Stimulated activated CD8-positive, alpha-beta memory T cell treated with anti-CD3 and anti-CD28 coated beads, Interleukin-4, amount 100 ng/mL, for 1 hour (primary cell): ENCODE measurements around the gene ARHGAP6.
"Not testable (repeated sequence)": the region's sequence is repeated elsewhere in the genome, so short reads cannot be mapped to it uniquely, and the experiment has no call there.

ENCODE experiments used
- DNase-seq, 2 donors: peaks; one replicate each; pipeline ENCODE4 v3.0.0-alpha.2; 2020; ENCODE audit warnings: low read depth in 2 of 2, low spot score in 1 of 2

Gene ARHGAP6

GRCh38 chrX:11533199-11533651 is 132.5 kb downstream of the ARHGAP6 start:
- DNase-seq, result no peak

GRCh38 chrX:11532291-11533078 is 133.2 kb downstream of the ARHGAP6 start:
- no peak for DNase-seq

GRCh38 chrX:11531226-11531625 is 134.5 kb downstream of the ARHGAP6 start:
- no peak for DNase-seq

- no peak for DNase-seq
Observed at GRCh38 chrX:11530621-11531020, 135.1 kb downstream of the ARHGAP6 start.

- no peak for DNase-seq
Observed at GRCh38 chrX:11528623-11529022, 137.1 kb downstream of the ARHGAP6 start.

GRCh38 chrX:11525685-11526084 is 140.0 kb downstream of the ARHGAP6 start:
- DNase-seq, result no peak

- DNase-seq, result not testable (repeated sequence)
Observed at GRCh38 chrX:11519234-11519633, 146.5 kb downstream of the ARHGAP6 start.

- DNase-seq, result no peak
Observed at GRCh38 chrX:11509786-11510185, 155.9 kb downstream of the ARHGAP6 start.

- no peak for DNase-seq
Observed at GRCh38 chrX:11504234-11504633, 161.5 kb downstream of the ARHGAP6 start.

- no peak for DNase-seq
Observed at GRCh38 chrX:11499076-11500044, 166.4 kb downstream of the ARHGAP6 start.

- DNase-seq, result not testable (repeated sequence)
Observed at GRCh38 chrX:11491375-11491774, 174.3 kb downstream of the ARHGAP6 start.

GRCh38 chrX:11484290-11484689 is 181.4 kb downstream of the ARHGAP6 start:
- no peak for DNase-seq

- DNase-seq, result no peak
Observed at GRCh38 chrX:11481035-11481434, 184.7 kb downstream of the ARHGAP6 start.

GRCh38 chrX:11480626-11481025 is 185.1 kb downstream of the ARHGAP6 start:
- no peak for DNase-seq

GRCh38 chrX:11478911-11479310 is 186.8 kb downstream of the ARHGAP6 start:
- DNase-seq, result no peak

- DNase-seq, result no peak
Observed at GRCh38 chrX:11478026-11478425, 187.7 kb downstream of the ARHGAP6 start.

GRCh38 chrX:11474576-11474975 is 191.1 kb downstream of the ARHGAP6 start:
- no peak for DNase-seq

- DNase-seq, result no peak
Observed at GRCh38 chrX:11474021-11474420, 191.7 kb downstream of the ARHGAP6 start.

GRCh38 chrX:11472879-11473278 is 192.8 kb downstream of the ARHGAP6 start:
- no peak for DNase-seq

GRCh38 chrX:11472381-11472780 is 193.3 kb downstream of the ARHGAP6 start:
- no peak for DNase-seq

GRCh38 chrX:11470250-11470974 is 195.3 kb downstream of the ARHGAP6 start:
- DNase-seq, result no peak
